Activated CD4-positive, alpha-beta T cell treated with anti-CD3 and anti-CD28 coated beads, Interleukin-2, Interleukin-4, amounts not matched to agents 100 ng/mL and 50 ng/mL, durations not matched to agents 16 hours and 8 hours (primary cell): ENCODE results near the gene TBX5.

ENCODE experiments used
- DNase-seq: peaks from one replicate; pipeline ENCODE4 v3.0.0-alpha.2; 2020; ENCODE audit warnings: low spot score

TBX5 gene

GRCh38 chr12:114319422-114319821 lies 86.5 kb downstream of the TBX5 start:
- no peak for DNase-seq

- no peak for DNase-seq
Observed at GRCh38 chr12:114318984-114319383, 87.0 kb downstream of the TBX5 start.

GRCh38 chr12:114316076-114316475 lies 89.9 kb downstream of the TBX5 start:
- DNase-seq, result no peak

GRCh38 chr12:114314974-114315720 lies 90.8 kb downstream of the TBX5 start:
- no peak for DNase-seq

- DNase-seq, result no peak
Observed at GRCh38 chr12:114314403-114314802, 91.5 kb downstream of the TBX5 start.

GRCh38 chr12:114313910-114314309 lies 92.0 kb downstream of the TBX5 start:
- no peak for DNase-seq

GRCh38 chr12:114311974-114312373 lies 94.0 kb downstream of the TBX5 start:
- DNase-seq, result no peak

- DNase-seq, result no peak
Observed at GRCh38 chr12:114306646-114307045, 99.3 kb downstream of the TBX5 start.

GRCh38 chr12:114305446-114305845 lies 100.5 kb downstream of the TBX5 start:
- DNase-seq, result no peak
